ENCODE results near the gene CAMK1D.
A peak's percentile ranks its signal among the peaks of the same experiment; 100 is the strongest.
"Not testable (repeated sequence)": the region's sequence is repeated elsewhere in the genome, so short reads cannot be mapped to it uniquely, and the experiment has no call there.

Gene CAMK1D

DNA sequence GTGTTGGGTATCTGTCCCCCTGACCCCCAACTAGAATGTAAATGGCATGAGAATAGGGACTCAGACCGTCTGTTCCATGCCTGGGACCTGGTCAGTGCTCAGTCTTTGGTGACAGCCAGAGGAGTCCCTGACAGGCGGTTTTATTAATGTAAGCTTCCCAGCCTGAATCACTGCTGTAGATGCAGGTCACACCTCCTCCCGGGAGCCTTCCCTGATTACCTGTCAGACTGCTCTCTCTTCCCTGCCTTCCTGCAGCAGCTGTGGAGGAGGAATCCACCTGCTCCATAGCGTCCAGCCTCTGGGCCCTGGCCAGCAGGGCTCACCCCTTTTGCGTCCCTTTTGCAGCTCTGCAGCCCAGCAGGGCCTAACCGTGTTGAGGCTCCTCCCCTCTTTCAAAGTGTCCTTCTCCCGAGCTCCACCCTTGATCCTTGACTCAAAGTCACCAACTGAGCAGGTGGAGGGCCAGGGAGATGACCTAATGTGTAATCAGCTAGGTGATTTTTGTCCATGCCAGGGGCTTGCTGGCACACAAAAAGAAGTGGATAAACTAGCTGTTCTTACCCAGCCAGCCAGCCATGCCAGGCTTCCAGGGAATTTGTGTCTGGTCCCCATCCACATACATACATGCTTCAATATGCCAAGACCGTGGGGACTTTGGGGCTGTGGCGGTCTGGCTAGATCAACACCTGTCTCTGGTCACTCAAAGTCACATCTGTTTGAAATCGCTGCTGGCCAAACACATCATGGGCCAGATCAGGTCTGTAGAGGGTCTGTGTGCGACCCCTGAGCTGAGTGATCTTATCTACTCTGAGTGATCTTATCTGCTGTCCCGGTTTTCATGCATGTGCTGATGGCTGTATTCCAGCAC lies 457.1 kb downstream of the CAMK1D start:
- H3K27ac ChIP-seq = no peak overlapping the region
- TF ChIP-seq, protein P1, sequence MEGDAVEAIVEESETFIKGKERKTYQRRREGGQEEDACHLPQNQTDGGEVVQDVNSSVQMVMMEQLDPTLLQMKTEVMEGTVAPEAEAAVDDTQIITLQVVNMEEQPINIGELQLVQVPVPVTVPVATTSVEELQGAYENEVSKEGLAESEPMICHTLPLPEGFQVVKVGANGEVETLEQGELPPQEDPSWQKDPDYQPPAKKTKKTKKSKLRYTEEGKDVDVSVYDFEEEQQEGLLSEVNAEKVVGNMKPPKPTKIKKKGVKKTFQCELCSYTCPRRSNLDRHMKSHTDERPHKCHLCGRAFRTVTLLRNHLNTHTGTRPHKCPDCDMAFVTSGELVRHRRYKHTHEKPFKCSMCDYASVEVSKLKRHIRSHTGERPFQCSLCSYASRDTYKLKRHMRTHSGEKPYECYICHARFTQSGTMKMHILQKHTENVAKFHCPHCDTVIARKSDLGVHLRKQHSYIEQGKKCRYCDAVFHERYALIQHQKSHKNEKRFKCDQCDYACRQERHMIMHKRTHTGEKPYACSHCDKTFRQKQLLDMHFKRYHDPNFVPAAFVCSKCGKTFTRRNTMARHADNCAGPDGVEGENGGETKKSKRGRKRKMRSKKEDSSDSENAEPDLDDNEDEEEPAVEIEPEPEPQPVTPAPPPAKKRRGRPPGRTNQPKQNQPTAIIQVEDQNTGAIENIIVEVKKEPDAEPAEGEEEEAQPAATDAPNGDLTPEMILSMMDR (conservative IDR thresholded peaks at IDR 0.05) = no peak

DNA sequence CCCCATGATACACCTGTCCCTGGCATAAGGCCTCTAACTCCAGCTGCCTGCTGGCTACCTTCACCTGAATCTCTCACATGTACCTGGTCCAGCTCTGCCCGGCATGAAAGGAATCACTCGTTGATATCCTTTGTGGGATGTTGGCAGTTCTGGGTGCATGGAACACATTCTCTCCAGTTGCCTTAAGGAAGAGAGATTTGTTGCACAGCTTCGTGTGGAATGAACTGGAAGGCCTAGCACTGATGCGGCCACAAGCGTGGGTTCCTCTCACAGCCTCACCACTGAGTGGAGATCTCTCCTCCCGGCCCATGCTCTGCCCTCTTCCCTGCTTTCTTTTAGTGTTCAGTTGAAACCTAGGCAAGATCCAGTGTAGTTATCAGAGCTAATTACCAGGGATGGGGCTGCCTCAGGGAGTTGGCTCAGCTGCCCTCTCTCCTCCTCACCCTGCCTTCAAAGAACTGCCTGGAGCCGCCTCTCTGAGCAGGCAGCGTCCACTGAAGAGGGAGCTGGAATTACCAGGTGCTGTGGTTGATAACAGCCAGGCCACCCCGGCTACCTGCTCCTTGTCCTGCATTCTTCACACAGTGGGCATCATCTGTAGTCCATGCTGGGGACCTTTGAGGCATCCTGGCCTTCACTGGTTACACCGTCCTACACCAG lies 457.9 kb downstream of the CAMK1D start:
- no peak overlapping the region for H3K27ac ChIP-seq
- TF ChIP-seq, protein P1 (conservative IDR thresholded peaks at IDR 0.05) = no peak

DNA sequence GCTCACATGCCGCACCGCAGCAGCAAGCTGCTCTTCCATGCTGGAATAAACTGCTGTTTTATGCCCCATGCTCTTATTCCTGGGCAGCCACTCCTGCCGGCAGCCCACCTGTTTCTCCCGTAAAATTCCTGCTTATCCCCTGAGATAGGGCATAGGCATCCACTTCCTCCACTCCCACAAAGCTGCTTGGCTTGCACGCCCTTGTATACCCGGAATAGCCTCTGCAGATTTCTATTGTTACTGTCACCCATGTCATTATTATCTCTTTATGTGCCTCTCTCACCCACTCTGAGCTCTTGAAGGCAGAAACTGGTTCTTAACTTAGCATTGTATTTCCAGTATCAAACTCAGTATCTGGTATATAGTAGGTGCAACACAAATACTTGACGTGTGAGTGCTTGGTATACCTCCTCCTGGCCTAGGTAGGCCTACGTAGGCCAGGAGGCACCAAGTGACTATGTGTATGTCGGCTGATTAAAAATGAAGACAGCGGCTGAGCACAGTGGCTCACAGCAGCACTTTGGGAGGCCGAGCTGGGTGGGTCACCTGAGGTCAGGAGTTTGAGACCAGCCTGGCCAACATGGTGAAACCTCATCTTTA lies 458.8 kb downstream of the CAMK1D start:
- TF ChIP-seq, protein P1 (conservative IDR thresholded peaks at IDR 0.05) = no peak
- H3K27ac ChIP-seq = no peak overlapping the region

DNA sequence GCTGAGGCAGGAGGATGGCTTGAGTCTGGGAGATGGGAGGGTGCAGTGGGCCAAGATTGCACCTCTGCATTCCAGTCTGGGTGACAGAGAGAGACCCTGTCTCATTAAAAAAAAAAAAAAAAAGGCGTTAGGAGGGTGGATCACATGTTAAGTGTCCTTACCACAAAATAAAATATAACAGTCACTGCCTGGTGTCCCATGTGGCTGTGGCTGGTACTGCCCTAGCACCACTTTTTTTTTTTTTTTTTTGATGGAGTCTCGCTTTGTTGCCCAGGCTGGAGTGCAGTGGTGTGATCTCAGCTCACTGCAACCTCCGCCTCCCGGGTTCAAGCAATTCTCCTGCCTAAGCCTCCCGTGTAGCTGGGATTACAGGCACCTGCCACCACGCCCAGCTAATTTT lies 460.7 kb downstream of the CAMK1D start:
- TF ChIP-seq, protein P1 (conservative IDR thresholded peaks at IDR 0.05) = peak; percentile 32; the same call in 1 of the 2 replicates
- not testable (repeated sequence) for H3K27ac ChIP-seq

DNA sequence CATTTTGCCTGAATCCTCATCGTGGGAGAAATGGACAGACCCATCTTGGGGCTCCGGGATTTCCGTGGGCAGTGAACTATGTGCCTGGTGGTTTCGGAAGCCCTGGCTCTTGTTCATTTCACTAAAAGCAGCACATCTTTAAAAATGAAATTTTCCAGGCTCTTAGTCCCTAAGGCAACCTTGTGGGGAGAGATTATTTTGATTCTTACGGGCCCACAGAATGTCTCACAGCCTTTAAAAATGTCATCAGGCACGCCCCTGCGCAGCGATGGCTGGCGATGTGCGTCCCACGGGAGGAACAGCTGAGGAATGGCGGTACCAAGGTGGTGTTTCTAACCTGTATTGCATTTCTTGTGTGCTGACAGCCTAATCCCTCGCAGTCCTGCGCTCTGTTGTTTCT lies 462.5 kb downstream of the CAMK1D start:
- TF ChIP-seq, protein P1 (conservative IDR thresholded peaks at IDR 0.05) = no peak
- H3K27ac ChIP-seq = no peak overlapping the region

DNA sequence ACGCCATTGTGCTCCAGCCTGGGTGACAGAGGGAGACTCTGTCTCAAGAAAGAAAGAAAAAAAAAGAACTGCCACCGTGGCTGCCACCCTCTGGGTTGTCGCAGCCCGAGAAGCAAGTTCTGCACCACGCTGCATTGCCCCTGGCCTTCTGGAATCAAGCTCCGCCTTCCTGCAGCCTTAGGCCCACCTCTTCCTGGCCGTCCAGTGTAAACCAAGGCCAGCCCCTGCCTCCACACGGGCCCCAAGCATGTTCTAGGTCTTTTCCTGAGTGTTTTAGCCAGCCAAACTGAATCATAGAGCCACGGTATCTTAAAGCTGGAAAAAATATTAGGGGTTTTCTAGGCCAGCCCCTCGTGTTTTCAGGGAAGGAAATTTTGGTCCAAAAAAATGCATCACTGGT lies 463.2 kb downstream of the CAMK1D start:
- TF ChIP-seq, protein P1 (conservative IDR thresholded peaks at IDR 0.05) = no peak
- H3K27ac ChIP-seq = no peak overlapping the region

DNA sequence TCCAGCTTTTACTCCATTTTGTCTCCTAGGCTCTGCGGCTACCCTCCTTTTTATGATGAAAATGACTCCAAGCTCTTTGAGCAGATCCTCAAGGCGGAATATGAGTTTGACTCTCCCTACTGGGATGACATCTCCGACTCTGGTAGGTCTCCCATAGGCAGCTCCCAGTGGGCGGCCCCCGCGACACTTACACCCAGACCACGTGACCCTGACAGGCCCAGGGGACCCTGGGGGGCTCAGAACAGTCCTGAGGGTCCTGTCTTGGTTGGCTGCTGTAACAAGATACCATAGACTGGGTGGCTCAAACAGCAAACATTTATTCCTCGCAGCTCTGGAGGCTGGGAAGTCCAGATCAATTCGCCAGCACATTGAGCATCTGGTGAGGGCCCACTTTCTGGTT lies 464.8 kb downstream of the CAMK1D start:
- H3K27ac ChIP-seq = no peak overlapping the region
- TF ChIP-seq, protein P1 (conservative IDR thresholded peaks at IDR 0.05) = no peak

All from VCaP (cell line).